ENCODE results near the gene PILRA. TPM values are rescaled to one million over a fixed set of nuclear protein-coding genes. Genes with fewer than 3 reads are reported as not detected.
A peak's percentile ranks its signal among the peaks of the same experiment; 100 is the strongest.

PILRA gene
- total and polyA plus RNA-seq, 2 of the 8 experiments (the other 6 are each of a cell fraction or from before 2014, with no cell fraction given), result 7.6 to 10.6 TPM

DNA sequence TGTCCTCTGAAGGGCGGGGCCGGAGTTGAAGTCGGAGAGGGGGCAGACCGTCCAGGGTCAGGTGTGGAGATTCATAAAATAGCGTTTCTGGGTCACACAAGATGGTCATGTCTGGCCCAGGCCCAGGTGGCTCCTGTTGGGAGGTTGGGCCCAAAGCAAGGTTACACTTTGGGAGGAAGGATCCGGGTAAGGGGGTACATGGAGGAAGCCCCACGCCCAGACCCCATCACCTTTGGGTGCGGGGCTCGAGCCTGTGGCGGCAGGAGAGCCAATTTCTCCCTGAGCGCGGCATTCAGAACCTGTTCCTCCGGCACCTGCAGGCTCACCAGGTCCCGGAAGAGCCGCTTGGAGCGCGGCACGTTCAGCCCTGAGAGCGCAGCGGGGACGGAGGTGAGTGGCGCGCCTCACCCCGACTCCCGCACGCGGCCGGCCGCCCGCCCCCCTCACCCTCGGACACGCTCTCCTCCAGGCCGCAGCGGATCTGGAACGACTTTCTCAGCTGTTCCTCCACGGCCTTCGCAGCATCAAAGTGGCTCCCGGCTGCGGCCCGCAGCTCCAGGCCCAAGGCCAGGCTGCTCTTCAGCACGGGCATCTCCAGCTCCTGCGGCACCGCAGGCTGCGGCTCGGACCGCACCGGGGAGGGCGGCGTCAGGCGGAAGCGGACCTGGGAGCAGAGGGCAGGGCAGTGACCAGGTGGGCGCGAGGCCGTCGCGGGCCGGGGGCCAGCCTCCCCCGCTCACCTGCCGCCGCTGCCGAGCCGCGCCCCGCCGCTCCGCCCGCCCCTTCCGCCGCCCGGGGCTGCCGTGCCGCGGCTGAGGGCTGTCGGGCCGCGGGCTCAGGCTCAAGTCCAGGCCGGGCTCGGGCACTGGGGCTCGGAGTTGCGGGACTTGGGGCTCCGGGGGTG, 62.4 kb downstream of the PILRA start (continued):
- TF ChIP-seq RXRA (IDR thresholded peaks at IDR 0.05; ENCODE audit: insufficient read depth, low read depth, low read length), result no peak
- no peak for TF ChIP-seq NRF1 (IDR thresholded peaks at IDR 0.05; ENCODE audit: low read depth, low read length)
- TF ChIP-seq, protein P1, sequence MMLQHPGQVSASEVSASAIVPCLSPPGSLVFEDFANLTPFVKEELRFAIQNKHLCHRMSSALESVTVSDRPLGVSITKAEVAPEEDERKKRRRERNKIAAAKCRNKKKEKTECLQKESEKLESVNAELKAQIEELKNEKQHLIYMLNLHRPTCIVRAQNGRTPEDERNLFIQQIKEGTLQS (IDR thresholded peaks at IDR 0.05; ENCODE audit: insufficient read depth, low read depth, low read length), result no peak
- no peak for TF ChIP-seq JUND (IDR thresholded peaks at IDR 0.05; ENCODE audit: low read length)
- TF ChIP-seq CEBPB (IDR thresholded peaks at IDR 0.05; ENCODE audit: low read depth, low read length), result no peak
- TF ChIP-seq FOSL1 (IDR thresholded peaks at IDR 0.05; ENCODE audit: insufficient read depth, low read depth, low read length), result no peak
- no peak for TF ChIP-seq SAP30 (IDR thresholded peaks at IDR 0.05; ENCODE audit: insufficient read depth, insufficient replicate concordance, low read length)
- TF ChIP-seq CHD2 (IDR thresholded peaks at IDR 0.05; ENCODE audit: low read length), result no peak
- peak; percentile 57; the same call in 1 of the 2 replicates for TF ChIP-seq RBBP5 (IDR thresholded peaks at IDR 0.05; ENCODE audit: borderline replicate concordance, low read depth, low read length)
- TF ChIP-seq PHF8 (conservative IDR thresholded peaks at IDR 0.05; ENCODE audit: low read depth, low read length), result no peak; the same call in 1 of the 2 replicates
- no peak for TF ChIP-seq SP1 (IDR thresholded peaks at IDR 0.05; ENCODE audit: low read depth, low read length)
- TF ChIP-seq, protein P2, sequence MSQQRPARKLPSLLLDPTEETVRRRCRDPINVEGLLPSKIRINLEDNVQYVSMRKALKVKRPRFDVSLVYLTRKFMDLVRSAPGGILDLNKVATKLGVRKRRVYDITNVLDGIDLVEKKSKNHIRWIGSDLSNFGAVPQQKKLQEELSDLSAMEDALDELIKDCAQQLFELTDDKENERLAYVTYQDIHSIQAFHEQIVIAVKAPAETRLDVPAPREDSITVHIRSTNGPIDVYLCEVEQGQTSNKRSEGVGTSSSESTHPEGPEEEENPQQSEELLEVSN (IDR thresholded peaks at IDR 0.05), result 0 out of 2 replicates have a peak, but pooled peaks have one; percentile 25
- no peak for TF ChIP-seq RFX5 (IDR thresholded peaks at IDR 0.05; ENCODE audit: borderline replicate concordance, low read depth, low read length)
- TF ChIP-seq TEAD4 (IDR thresholded peaks at IDR 0.05; ENCODE audit: low read depth, low read length), result no peak
- TF ChIP-seq, protein P3, sequence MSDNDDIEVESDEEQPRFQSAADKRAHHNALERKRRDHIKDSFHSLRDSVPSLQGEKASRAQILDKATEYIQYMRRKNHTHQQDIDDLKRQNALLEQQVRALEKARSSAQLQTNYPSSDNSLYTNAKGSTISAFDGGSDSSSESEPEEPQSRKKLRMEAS (IDR thresholded peaks at IDR 0.05), result peak; percentile 57; the same call in 1 of the 2 replicates
- no peak for TF ChIP-seq SUZ12 (IDR thresholded peaks at IDR 0.05; ENCODE audit: low read length)
- no peak for TF ChIP-seq TBP (IDR thresholded peaks at IDR 0.05; ENCODE audit: low read depth, low read length)
